Tibial nerve (tissue), 3 donors: ENCODE results near the gene RPS6KA2.

Source experiments
- POLR2A ChIP-seq, 2 donors: fragments of 450-650 bp; IDR thresholded peaks; one replicate each; pipeline ENCODE4 v1.6.1; 2017; ENCODE audit warnings: antibody characterized with exemption in 2 of 2, mild to moderate bottlenecking in 2 of 2, moderate library complexity in 2 of 2
- TF ChIP-seq, protein P1 (sequence below), 5 experiments: fragments of 200-600 bp in 3 of 5; fragments of 450-650 bp in 2 of 5; sonication (generic) in 3 of 5; IDR thresholded peaks; one replicate each; pipeline ENCODE4 v1.5.1; 2016 to 2019; ENCODE audit warnings: antibody characterized with exemption in 5 of 5, mild to moderate bottlenecking in 3 of 5, moderate library complexity in 2 of 5

DNA sequence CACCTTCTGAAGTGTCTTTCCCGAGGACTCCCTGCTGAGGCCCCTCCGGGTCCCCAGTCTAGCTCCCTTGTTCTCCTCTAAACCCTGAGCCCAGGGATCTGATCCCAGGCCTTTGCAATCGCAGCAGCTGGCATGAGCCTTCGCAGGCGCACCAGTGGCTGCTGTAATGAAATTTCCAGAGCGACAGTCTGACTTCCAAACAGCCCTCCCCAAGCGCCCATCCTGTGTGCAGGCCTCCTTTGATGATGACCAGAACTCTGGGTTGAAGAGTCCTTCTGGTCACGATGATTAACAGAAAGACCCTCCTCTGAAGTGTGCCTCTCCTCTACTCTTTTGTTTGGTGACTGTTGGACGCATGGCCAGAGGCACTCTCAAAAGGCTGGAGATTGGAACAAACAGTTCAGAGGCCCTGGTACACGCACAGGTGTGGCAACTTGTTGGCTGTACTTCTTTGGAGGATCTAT lies 155.2 kb downstream of the RPS6KA2 start:
- TF ChIP-seq POLR2A (IDR thresholded peaks at IDR 0.05), result no peak
- TF ChIP-seq, protein P1, sequence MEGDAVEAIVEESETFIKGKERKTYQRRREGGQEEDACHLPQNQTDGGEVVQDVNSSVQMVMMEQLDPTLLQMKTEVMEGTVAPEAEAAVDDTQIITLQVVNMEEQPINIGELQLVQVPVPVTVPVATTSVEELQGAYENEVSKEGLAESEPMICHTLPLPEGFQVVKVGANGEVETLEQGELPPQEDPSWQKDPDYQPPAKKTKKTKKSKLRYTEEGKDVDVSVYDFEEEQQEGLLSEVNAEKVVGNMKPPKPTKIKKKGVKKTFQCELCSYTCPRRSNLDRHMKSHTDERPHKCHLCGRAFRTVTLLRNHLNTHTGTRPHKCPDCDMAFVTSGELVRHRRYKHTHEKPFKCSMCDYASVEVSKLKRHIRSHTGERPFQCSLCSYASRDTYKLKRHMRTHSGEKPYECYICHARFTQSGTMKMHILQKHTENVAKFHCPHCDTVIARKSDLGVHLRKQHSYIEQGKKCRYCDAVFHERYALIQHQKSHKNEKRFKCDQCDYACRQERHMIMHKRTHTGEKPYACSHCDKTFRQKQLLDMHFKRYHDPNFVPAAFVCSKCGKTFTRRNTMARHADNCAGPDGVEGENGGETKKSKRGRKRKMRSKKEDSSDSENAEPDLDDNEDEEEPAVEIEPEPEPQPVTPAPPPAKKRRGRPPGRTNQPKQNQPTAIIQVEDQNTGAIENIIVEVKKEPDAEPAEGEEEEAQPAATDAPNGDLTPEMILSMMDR (IDR thresholded peaks at IDR 0.05), result no peak
